GM18868 (cell line): Measurements from ENCODE around the gene SERPINB7.
"Not testable (repeated sequence)": the region's sequence is repeated elsewhere in the genome, so short reads cannot be mapped to it uniquely, and the experiment has no call there.

ENCODE experiments used
- ATAC-seq: cut with Tn5 transposase; IDR thresholded peaks from one replicate; pipeline ENCODE4 v1.9.1; 2021; ENCODE audit warnings: mild to moderate bottlenecking, moderate library complexity; ENCODE audit not compliant: unreplicated experiment

The SERPINB7 gene

GRCh38 chr18:63775166-63775730, at the start of gene SERPINB7:
TSS of gene SERPINB7 (plus strand) at chr18:63775418. CDS start at chr18:63782373, 6,955 bp downstream.
- ATAC-seq: no peak

DNA sequence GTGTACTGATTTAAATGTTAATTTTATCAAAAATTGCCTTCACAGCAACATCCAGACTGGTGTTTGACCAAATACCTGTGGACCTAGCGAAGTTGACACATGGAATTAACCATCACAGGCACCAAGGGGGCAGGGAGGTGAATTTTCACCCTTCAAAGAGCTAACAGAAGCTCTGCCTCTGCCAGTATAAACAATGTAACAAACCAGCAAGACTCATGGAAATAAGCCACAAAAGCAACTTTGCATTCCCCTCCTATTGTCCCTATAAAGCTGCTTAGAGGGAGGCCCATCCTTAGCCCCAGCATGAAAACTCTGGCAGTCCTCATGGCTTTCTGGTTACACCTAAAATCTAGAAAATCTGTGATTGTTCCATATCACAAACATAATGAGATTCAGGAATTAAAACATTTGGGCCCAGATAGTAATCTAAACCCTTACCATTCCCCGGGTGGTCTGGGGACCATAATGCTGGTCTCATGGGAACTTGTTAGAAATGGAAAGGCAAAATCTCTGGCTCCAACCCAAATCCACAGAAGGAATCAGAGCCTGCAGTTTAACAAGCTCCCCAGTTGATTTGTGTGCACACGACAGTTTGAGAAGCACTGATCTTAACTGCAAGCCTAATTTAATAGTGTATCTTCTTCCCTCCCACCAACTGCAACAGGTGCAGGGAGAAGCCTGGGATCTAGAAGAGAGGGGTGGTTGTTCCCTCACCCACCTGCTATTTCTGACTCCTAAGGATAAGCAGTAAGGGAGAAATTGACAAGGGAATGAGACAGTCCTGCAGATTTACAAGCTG, 49.3 kb upstream of the SERPINB7 start:
- no peak for ATAC-seq

GRCh38 chr18:63730773-63731172, 44.4 kb upstream of the SERPINB7 start:
- ATAC-seq: no peak

DNA sequence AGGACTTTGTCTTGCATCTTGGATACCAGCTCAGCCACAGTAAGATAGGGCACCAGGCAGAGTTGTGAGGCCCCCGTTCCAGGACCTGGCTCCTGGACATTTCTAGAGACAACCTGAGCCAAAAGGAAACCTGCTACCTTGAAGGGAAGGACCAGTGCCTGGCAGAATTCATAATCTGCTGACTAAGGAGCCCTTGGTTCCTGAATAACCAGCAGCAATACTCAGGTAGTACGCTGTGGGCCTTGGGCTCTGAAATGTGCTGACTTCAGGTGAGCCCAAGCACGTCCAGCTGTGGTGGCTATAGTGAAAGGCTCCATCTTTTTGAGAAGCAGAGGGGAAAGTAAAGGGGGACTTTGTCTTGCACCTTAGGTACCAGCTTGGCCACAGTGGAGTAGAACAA, 44.0 kb upstream of the SERPINB7 start:
- ATAC-seq: no peak

GRCh38 chr18:63736876-63737275, 38.3 kb upstream of the SERPINB7 start:
- no peak for ATAC-seq

- ATAC-seq: no peak
Observed at GRCh38 chr18:63741769-63742168, 33.4 kb upstream of the SERPINB7 start.

GRCh38 chr18:63747006-63747405, 28.2 kb upstream of the SERPINB7 start:
- ATAC-seq: no peak

DNA sequence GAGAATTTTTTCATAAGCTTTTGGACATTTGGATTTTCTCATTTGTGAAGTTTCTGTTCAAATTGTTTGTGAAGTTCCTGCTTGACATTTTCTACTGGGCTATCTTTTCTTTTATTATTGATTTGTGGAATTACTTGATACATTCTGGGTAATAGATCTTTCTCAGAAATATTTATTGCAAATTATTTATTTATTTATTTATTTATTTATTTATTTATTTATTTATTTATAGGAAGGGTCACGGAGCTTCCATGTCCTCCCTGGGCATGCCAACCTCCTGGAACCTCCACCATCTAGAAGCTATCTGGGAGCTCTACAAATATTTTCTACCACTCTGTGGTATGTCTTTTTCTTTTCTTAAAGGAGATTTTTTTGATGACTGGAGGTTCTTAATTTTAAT, 25.7 kb upstream of the SERPINB7 start:
- no peak for ATAC-seq

- ATAC-seq: no peak
Observed at GRCh38 chr18:63752636-63753035, 22.6 kb upstream of the SERPINB7 start.

DNA sequence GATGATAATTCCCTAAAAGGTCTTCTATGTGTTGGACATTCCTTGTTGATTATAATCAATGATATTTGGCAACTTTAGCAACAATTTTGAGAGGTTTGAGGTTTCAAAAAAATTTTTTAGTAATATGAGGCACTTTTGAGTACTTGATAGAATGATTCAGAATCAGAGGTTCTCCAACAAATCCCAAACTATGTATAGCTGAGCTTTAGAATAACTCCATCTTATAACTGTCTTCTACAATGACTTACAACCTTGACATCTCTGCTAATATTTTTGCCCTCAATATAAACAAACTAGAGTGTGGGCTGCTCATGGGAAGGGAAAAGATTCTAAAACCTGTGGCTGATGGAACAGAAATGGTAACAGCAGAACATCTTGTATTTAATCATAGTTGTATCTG, 21.5 kb upstream of the SERPINB7 start:
- ATAC-seq: no peak

- ATAC-seq: no peak
Observed at GRCh38 chr18:63757541-63757940, 17.7 kb upstream of the SERPINB7 start.

DNA sequence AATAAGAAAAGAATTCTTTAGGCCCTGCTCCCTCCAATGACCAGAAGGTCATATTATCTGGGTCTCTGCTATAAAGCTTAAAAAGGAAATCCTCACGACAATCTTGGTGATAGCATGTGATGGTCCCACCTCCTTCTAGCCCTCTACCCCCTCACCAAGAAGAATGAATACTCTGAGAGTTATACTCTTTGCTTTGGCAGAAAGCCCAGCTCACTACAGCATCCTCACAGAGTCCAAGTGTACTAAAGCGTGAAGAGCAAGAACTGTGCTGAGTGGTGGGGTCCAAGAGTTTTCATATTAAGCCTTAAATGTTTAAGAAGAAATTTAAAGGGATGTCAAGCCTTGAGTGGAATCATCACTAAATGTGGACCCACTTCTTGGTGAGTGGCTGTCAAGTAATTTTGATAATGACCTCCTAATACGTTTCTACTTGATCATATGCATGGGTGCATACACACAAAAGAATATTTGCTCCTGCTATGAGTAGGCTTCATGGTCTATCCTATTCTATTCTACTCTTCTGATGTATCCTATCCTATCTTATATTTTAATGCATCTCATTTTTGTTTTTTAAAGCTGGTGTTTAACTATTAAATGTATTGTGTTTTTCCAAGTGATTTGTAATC, 16.5 kb upstream of the SERPINB7 start:
- ATAC-seq: no peak

GRCh38 chr18:63759786-63760185, 15.4 kb upstream of the SERPINB7 start:
- ATAC-seq: not testable (repeated sequence)

DNA sequence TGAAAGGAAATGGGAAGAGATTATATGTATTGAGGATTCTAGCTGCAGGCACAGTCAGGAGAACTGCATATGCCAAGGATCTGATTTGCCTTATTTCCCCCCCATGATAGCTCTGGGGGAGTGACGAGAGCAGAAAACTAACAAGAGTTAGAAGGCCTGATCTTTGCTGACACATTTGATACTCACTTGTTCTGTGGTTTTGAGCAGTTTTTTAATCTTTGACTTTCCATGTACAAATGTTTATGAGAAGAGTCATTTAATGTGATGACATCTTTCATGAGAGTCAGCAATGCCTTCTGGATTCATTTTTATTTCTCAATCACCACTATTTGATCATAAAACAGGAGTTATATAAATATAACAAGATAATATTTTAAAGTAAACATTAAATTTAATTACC, 12.7 kb upstream of the SERPINB7 start:
- no peak for ATAC-seq

DNA sequence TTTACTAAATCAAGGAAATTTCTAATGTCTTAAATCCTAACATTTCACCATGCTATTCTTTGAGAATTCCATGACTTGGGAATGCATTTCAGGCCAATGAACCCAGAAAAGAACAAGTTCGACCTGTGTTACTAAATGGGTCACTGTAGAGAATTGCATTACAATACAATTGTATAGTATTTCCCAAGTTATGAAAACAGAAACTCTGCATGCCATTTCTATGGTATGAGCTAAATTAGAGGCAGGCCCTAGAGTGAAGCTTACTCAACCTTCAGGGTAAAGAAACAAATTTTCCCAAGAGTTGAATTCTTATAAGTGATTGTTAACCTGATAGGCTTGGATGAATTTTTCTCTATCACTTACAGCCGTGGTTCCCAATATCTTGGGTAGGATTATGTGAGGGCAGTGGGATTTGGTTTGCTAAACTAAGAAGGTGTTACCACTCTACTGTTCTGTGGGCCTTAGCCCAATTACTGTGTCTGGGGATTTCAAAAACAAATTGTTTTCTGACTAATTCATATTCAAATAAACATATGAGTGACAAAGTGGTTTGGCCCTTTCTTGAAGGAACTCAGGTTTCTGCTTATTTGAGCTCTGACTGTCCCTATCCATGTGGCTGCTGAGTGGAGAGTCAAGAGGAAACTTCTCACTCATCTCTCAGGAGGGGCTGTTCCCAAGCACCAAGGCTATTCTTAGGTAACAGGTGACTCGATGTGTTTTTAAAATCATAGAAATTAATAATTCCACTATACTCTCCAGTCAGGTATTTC, 11.2 kb upstream of the SERPINB7 start:
- ATAC-seq: no peak

DNA sequence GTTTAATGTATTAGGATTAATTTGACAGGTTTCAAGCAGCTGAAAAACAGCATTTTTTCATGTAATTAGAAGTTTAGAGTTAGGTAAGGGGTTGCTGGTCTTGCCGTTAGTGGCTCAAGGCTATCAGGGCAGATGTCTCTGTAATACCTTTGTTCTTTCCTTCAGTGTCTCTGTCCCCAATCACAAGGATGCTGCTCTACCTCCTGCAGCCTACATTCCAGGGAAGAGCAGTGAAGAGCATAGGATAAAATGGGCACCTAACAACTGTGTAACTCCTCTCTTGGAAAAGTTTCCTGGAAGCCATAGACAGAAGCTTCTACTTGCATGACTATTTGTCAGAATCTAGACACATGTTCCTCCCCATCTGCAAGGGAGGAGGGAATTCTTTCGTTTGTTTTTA, 9.4 kb upstream of the SERPINB7 start:
- ATAC-seq: no peak

DNA sequence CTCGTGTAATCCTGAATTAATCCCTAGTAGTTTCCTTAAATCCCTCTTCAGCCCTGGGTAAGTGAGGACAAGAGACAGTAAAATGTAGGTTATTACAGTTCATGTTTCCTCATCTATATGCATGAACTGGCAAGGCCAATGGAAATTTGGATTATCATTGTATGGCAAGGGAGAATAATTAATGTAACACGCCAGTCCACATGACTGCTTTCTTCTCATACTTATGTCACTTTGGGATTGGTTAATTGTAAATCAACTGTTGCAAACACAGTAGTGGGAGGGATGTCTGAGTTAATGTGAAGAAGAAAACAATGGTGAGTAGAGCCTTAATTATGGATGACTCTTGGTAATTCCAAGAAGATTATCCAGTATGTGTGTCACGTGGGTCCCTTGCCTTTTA, 1.7 kb upstream of the SERPINB7 start:
- no peak for ATAC-seq

DNA sequence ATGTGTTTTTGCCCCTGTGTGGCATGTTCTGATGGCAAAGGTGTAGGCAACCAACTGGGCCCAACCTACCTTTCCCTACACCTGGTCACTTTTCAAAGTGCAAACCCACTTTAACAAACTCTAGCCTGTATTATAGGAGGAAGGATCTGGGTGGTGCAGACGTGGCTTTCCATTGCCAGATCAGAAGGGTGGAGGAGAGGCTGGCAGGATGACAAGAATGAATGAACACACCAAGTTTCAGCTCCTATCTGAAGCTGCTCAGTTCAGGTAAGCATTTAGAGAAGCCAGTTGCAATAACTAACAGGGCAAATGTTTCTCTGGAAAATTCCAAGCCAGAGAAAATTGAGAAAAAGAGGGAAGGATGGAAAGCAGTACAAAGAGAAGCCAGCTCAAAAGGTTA, 707 bp upstream of the SERPINB7 start:
- ATAC-seq: no peak

- ATAC-seq: no peak
Observed at GRCh38 chr18:63779386-63779785, 4.2 kb downstream of the SERPINB7 start.

DNA sequence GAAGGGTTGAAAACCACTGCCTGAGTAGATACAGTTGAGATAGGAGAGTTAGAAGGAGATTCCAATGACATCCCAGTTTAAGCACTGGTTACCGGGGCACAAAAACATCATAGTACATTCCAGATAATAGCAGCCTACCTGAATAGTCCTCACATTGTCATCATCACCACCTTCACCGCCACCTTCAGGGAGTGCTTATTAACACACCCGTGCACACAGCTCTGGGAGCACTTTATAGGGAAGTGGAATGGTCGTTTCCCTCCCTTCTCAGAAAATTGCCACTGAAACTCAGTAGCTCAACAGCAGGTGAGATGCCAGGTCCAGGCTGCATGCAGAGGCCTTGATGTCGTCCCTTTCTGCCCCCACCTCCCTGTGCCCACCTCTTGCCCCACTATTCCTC, 8.2 kb downstream of the SERPINB7 start:
- no peak for ATAC-seq

- ATAC-seq: no peak
Observed at GRCh38 chr18:63784787-63785452, 9.7 kb downstream of the SERPINB7 start.
